ENCODE measurements around the gene BAHD1.
"Not testable (repeated sequence)": the region's sequence is repeated elsewhere in the genome, so short reads cannot be mapped to it uniquely, and the experiment has no call there.

Gene BAHD1

DNA sequence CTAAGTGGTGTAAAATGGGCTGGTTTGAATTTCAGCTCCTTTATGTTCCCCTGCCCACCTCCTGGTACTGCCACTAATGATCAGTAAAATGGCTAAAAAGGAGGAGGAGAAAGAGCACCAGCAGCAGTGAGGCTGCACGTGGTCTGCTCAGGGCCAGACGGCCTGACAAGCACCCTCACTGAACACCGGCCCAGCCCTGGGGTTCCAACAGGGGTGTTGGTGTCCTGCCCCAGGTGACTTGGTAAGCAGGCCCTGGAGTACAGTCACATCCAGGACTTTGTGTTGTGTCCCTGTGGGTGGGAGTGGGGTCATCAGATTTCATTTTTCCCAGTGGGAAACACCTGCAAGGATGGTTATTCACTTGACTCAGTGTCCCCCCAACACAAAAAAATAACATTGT is 5.4 kb downstream of the BAHD1 start:
- no peak for DNase-seq

DNA sequence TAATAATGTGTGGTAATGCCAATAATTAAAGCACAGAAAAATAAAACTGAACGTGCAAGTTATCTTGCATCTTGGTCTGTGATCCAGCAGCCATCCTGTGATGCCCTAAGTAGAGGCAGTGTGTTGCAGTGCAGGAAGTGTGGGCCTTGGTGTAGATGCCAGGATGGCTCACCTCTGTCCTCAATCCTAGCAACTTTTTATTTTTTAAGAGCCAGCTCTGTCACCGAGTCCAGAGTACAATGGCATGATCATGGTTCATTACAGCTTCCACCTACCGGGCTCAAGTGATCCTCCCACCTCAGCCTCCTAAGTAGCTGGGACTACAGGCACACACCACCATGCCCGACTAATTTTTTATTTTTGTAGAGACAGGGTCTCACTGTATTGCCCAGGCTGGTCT is 7.6 kb downstream of the BAHD1 start:
- DNase-seq, result no peak

DNA sequence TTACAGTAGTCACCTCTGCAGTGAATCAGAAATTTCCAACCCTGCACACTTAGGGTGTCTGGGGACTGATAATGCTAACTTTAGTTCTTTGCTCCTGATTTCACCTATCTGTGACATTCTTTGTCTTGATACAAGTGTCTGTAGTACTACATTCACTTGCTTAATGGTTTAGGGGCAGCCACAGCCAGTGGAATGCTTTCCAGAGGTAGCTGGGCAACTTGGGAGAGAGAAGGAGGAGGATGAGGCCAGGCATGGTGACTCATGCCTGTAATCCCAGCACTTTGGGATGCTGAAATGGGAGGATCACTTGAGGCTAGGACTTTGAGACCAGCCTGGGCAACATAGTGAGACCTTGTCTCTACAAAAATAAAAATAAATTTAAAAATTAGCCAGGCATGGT is 8.5 kb downstream of the BAHD1 start:
- DNase-seq, result no peak

DNA sequence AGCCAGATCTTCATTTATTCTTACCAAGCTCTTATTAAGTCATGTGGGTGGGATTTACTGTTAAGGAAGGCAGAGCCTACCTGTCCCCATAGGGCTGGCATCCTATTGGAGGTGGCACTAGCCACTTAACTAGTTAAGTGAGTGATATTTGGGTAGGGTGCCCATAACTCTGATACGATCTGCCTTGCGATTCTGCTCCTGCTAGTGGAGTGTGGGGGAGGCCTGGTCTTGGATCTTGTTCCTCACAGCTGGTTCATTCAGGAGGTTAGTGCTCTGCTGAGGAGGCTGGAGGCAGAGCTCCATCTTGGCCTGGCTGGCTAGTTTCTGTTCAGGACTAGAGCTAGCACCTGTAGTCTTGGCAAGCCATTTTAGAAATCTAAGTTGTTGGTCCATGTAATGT is 9.3 kb downstream of the BAHD1 start:
- DNase-seq, result no peak

DNA sequence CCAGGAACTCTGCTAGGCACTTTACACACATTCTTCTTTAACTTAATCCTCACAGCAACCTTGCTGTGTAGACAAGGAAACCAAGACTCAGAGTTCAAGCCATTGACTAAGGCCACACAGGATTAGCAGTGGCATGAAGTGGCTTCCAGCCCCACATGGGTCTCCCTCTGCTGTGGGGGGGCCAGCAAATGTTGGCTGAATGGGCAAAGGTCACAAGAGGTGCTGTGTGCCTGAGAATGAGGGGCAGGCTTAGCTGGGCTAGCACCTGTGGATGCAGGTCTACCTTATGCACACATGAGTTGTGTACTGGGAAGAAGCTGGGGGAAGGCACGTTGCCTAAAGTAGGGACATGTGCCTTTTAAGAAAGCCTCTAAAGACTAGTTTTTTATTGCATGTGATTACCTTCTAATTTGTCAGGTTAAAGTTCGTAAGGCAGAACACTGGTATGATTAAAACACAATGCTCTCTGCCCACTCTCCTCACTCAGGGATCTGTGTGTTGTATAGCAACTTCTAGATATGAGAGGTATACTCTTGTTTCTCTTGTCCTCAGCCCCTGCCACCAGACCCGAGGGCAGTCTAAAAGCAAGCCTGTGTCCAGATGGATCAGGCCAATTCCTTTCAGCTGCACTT is 10.9 kb downstream of the BAHD1 start:
- no peak for DNase-seq

DNA sequence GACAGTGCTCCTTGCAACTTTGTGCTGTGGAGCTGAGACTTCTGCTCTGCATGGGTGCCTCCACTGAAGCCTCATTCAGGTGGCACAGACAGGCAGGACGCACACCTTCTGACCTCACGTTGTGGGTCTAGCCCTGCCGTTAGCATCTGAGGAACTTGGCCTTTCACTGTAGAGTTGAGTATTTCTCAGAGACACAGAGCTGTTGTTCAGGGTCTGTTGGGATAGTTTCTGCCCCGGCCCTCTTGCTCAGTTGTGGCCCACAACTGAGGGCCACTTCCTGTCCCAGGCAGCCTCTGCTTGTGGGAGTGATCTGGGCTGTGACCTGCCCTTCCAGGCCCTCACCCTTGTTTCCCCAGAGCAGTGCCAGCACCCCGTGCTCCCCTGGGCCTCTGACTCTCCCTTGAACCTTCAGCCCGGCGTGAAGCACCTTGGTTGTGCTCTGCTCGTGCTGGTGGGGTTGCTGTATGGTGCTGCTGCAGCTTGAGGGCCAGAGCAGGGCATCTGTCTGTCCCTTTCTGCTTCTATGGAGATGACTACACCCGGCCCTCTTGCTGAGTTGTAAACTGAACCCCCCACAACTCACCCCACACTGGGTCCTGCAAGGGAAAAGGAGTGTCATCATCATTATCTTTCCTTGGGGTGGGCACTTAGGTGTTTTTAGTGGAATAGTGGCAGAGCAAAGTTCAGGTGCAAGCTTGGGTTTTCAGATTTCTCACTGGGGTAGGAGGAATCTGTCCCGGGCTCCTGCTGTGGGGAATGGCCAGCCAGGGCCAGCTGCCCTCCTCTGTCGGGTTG is 11.7 kb downstream of the BAHD1 start:
- DNase-seq, result no peak

DNA sequence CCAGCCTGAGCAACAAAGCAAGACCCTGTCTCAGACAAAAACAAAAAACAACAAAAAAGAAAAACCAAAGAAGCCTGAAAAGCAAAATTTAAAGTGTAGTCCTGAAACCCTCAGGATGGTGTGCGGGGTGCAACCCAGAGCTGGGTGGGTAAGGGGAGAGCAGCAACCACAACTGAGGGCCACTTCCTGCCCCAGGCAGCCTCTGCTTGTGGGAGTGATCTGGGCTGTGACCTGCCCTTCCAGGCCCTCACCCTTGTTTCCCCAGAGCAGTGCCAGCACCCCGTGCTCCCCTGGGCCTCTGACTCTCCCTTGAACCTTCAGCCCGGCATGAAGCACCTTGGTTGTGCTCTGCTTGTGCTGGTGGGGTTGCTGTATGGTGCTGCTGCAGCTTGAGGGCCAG is 13.2 kb downstream of the BAHD1 start:
- DNase-seq, result not testable (repeated sequence)

DNA sequence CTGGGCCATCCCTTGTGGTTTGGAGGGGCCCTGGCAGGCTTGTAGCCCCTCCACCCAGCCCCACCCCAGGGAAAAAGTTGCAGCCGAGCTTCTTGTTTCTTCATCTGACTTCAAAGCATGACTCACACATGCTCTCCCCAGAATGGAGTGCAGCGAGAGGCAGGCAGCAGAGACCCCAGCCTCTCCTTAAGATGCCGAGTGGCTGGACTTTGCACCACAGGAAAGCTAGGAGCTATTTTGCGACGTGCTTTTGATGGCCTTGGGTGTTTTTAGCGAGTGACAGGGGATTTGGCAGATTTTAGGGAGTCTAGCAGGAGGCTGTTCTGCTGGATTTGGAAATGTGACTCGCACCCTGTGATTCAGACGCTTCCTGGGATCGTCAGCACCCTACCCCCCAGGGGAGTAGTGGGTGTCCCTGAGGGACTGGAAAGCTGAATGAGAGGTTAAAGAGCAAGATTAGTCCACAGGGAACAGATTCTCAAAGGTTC is 14.2 kb downstream of the BAHD1 start:
- DNase-seq, result no peak

DNA sequence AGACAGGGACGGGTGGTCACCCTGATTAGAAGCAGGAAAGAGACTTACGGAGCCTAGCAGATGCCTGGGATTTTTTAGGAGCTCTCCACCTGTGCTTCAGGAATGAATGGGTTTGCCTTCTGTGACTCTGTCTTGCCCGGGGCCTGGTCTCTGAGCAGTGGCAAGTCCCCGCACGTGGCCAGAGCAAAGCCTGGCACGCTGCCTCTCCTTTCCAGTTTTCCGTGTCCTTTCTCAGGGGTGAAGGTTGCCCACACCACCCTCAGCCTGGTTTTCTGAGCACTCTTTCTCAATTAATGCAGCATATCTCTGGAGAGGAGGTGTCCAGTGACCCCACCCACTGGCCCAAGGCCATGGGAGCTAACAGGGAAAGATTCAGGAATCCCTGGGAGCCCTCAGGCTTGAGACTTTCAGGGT is 15.6 kb downstream of the BAHD1 start:
- no peak for DNase-seq

DNA sequence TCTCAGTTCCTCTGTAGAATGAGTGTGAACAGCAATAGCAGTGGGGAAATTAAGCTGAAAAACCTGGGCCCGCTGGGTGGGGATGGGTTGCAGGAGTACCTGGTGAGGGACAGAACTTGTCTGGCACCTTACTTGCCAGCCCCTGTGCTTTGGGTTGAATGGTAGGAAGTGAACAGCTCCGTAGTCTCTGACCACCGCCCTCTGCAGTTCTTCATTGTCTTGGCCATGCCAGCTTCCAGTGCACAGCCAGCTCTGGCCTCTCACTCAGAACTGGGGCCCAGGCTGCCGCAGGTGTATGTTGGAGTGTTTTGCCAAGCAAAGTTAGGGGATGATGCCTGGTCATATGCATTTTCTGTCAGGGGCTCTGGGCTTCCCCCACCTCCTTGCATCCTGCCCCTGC is 16.0 kb downstream of the BAHD1 start:
- no peak for DNase-seq

DNA sequence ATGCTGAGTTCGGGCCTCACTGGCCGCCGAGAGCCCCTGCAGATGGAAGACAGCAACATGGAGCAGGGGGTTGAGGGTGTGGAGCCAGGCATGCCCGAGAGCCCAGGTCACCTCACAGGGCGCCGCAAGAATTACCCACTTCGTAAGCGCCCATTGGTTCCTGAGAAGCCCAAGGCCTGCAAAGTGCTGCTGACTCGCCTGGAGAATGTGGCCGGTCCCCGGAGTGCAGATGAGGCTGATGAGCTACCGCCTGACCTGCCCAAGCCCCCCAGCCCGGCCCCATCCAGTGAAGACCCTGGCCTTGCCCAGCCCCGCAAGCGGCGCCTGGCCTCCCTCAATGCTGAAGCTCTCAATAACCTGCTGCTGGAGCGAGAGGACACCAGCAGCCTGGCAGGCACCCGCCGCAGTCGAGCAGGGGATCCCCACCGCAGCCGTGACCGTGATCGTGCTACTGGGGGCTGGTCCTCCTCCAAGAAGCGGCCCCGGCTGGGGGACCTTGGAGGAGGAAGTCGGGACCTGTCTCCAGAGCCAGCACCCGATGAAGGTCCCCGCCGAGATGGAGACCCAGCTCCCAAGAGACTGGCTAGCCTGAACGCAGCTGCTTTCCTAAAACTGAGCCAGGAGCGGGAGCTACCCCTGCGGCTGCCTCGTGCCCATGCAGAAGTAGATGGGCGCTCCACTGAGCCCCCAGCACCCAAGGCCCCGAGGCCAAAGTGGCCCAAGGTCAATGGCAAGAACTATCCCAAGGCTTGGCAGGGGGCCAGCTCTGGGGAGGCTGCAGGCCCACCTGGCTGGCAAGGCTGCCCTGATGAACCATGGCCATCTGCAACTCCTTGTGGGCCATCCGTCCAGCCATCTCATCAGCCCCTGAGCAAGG is 18.0 kb downstream of the BAHD1 start:
- DNase-seq, result no peak

DNA sequence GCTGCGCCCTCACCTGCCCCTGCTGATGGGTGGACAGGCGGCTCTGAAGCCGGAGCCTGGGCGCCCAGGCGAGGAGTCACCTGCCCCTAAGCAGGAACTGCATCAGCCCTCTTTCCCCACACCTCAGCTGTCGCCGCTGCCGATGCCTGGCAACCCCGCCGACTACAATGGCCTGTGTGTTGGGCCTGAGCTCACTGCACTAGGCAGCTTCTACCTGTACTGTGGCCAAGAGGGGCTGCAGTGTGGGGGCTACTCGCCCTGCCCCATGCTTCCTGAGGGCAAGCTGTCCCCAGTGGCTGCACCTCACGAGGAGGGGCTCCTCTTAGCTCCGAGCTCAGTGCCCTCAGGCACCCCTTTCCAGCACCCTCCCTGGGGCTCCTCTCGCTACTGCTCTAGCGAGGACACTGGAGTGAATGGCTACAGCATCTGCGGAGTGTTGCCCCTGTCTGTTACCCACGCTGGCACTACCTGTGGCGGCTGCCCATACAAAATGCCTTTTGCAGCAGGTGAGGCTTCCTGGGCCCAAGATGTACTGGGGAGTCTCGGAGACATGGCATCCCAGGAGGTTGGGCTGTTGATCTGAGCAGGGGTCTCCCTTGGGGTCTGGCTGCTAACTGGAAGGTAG is 18.8 kb downstream of the BAHD1 start:
- no peak for DNase-seq

DNA sequence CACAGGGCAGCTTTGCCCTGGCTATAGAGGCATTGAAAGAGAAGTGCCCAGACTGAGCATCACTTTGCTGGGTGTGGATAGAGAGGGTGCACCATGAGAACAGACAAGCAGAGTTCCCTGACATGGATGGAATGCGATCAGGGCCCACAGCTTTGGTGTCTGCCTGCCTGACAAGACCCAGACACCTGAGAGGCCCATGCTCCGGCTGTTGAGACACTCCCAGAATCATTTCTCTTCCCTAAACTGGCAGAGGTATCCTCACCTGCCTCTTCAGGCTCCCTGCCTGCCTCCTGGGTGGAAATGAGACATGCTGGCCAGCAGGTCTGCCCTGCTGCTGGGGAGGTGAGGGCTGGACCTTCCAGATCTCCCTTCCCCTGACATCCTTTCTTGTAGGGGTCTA is 19.7 kb downstream of the BAHD1 start:
- DNase-seq, result no peak

DNA sequence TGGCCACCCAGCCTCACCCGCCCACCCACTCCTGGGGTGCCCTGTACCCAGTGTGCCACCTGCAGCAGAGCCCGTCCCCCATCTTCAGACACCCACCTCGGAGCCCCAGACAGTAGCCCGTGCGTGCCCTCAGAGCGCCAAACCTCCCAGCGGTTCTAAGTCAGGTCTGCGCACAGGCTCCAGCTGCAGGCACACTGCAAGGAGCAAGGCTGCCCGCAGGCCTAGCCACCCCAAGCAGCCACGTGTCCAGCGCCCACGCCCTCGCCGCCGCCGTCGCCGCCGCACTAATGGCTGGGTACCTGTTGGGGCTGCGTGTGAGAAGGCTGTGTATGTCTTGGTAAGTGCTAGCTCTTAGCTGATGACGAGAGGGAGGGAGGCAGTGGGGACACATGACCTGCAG is 21.2 kb downstream of the BAHD1 start:
- DNase-seq, result no peak

DNA sequence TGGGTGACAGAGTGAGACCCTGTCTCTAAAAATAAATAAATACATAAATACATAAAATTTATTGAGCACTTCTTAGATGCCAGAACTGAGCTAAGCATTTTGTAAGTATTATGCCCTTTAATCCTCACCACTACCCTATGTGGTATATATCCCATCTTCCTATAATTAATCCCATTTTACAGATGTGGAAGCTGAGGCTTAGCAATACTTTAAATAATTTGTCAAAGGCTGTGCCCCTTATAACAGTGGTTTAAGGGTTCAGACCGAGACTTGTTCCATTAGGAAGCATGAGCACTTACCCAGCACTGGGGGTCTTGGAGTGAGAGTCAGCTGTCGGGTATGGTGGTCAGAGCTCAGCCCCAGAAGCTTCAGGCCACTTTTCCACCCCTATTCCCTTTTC is 22.5 kb downstream of the BAHD1 start:
- DNase-seq, result no peak

DNA sequence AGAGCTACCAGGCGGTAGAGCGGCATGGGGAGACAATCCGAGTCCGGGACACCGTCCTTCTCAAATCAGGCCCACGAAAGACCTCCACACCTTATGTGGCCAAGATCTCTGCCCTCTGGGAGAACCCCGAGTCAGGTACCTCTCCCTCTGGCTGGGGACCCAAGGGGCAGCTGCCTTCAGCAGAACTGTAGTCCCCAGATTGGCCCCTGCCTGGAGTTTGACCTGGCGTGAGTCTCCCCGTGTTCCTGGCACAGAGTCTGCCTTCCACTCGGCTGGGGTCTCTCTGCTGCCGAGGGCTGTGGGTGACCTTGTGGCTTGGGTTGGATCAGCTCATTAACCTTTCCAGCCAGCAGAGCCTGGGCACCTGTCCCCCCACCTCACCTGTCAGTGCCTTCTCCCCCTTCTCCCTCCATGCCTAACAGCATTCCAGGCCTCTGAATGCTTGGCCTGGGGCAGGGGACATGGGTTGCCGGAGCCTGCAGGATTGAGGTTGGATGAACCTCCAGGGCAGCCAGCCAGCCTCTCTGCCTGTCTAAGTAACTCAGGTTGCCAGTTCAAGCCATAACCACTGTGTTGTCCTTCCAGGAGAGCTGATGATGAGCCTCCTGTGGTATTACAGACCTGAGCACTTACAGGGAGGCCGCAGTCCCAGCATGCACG is 23.3 kb downstream of the BAHD1 start:
- no peak for DNase-seq

DNA sequence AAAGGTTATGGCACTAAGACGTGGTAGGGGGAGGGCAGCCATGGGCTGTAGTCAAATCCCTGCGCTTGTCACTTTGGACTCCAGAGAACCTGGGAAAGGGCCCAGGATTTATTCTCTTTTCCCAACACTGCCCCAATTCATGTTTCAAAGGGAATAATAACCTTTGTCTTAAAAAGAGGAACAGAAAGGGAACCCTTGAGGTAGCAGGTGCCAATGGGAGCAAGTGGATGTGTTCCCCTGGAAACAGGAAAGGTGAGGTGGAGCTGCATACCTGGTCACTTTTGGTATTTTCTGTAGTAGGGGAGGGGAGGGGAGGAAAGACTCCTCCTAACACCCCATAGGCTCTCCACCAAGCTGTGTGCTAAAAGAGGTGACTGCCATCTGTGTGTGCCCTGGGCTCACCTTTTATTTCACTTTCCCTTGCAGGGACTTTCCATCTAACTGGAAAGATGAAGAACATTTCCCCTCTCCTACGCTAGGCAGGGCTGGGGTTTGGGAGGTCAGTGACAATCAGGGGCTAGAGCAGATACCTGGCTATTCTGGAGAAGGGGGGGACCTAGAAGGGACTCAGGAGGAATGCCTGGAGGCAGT is 23.9 kb downstream of the BAHD1 start:
- DNase-seq, result no peak

DNA sequence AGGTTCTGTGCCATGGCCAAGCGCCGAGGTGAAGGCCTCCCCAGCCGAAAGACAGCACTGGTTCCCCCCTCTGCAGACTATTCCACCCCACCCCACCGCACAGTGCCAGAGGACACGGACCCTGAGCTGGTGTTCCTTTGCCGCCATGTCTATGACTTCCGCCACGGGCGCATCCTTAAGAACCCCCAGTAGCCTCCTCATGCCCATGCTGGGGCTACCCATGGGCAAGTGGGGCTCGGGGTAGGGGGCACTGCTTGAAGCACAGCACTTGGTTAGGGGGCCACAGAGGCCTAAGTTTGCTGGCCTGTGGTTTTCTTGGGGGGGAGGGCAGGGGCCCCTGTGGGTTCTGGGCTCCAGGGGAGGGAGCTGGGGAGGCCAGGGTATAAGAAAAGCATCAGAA is 25.2 kb downstream of the BAHD1 start:
- no peak for DNase-seq

DNA sequence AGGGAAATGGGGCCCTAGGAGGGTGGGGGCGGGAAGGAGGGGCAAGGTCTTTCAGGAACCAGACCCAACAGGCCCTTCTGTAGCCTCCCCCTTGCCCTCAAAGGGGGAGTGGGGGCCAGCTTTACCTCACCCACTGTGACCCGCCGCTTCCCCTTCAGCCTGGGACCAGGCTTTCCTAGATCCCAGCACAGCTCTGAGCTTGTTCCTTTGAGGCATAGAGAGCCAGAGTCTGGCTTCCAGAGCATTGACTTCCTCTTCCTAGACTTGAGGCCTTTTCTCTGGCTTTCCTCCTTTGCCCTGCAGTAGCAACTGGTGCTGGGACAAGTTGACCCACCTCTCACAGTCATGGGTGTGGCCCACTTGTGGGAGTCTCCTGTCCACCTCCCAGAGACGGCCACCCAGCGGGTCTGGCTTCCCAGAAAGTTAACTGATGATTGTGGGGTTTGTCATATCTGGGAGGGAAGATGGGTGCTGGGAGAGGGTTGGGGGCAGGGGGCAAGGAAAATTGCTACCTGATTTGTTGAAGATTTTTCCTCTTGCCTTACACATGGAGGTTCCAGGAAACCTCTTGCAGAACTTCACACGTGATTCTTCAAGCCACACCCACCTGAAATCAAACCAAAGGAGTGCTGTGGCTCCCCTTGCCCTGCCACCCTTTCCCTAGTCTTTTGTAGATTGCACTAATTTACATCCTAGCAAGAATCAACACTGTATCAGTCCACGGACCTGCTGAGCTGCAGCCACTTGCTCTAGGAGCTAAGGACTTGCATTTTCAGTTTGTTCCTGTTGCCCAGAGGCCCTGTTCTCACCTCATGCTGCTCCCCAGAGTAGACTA is 25.9 kb downstream of the BAHD1 start:
- DNase-seq, result no peak

DNA sequence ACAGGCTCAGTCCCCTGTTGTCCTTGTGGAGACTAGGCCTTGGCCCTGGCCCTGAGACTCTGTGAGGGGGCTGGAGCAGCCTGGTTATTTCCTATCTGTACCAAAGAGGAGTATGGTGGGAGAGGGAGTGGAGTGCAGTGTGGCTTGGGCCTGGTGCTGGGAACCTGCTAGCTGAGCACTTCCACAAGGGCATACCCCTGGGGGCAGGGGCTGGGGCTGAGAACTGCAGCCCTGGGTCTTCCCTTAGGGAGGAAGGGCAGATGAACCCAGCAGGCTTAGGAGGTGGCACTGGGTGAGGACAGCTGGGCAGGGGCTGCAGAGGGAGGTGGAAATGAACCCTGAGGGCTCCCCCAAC is 26.5 kb downstream of the BAHD1 start:
- no peak for DNase-seq

DNA sequence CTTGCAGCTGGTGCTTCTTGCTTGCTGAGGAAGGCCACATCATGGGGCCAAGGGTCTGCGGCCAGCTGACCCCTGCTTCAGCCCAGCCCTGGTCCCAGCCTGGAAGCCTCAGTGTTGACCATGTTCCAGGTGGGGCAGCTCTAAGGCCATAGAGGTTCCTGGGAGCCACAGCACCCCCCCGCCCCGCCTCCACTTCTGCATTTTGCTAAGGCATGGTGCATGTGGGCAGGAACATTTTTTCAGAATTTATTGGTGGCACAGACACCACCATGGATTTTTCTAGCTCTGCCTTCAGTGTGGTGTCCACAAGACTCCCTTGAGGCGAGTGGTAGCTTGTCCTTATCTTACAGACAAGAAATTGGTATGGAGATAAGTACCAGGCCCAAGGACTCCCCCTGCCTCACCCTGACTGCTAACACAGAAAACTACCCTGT is 28.2 kb downstream of the BAHD1 start:
- no peak for DNase-seq

Data from activated CD4-positive, CD25-positive, alpha-beta regulatory T cell (primary cell).